ENCODE measurements around the gene CFAP46.

DNA sequence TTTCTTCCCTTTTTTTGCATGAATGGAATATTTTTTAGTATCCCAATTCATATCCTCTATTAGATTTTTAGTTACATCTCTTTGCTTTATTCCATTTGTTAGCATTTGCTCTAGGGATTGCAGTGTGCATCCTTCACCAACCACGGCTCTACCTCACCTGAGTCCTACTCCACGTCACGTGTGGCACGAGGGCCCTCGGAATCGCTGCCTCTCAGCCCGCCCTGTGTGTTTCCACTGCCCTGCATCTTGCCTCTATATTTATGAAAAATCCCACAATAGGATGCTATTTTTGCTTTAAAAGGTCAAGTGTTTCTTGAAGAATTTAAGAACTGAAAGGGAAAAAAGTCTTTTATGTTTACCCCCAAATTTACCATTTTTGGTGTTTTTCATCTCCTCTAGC lies 41.0 kb downstream of the CFAP46 start:
- TF ChIP-seq GLIS3 (CRISPR knock-in tag; IDR thresholded peaks at IDR 0.05), result no peak
- no peak for TF ChIP-seq PPARA (CRISPR knock-in tag; IDR thresholded peaks at IDR 0.05; ENCODE audit: borderline replicate concordance)

Data from SK-N-SH treated with all-trans-retinoic acid at 6 μM for 48 hours (cell line).